GM23338 (cell line): ENCODE data around the gene IFIT5.

Source experiments
- CREB1 ChIP-seq: fragments of 250-450 bp; sonication (Bioruptor Pico); IDR thresholded peaks from 2 replicates; pipeline ENCODE4 v1.5.0; 2020; ENCODE audit warnings: low read depth, mild to moderate bottlenecking, moderate library complexity
- CTCF ChIP-seq, 2 experiments: fragments of 200-600 bp in 1 of 2; sonication (generic) in 1 of 2; conservative IDR thresholded peaks; 2 replicates each; pipeline versions ENCODE4 v1.5.1 to v1.6.1; 2016 to 2017; ENCODE audit warnings: antibody characterized with exemption in 2 of 2, low read depth in 2 of 2, mild to moderate bottlenecking in 2 of 2, moderate library complexity in 1 of 2
- ETS1 ChIP-seq: IDR thresholded peaks from 2 replicates; pipeline ENCODE4 v1.6.1; 2016; ENCODE audit warnings: antibody characterized with exemption
- EZH2 ChIP-seq: fragments of 200-600 bp; sonication (generic); IDR thresholded peaks from one replicate; pipeline ENCODE4 v1.8.0; 2017; ENCODE audit warnings: antibody characterized with exemption, mild to moderate bottlenecking, low read depth; ENCODE audit not compliant: unreplicated experiment
- EZH2phosphoT487 ChIP-seq: fragments of 200-600 bp; sonication (generic); IDR thresholded peaks from one replicate; pipeline ENCODE4 v1.8.1; 2018; ENCODE audit warnings: antibody characterized with exemption; ENCODE audit not compliant: unreplicated experiment
- JUNB ChIP-seq: IDR thresholded peaks from one replicate; pipeline ENCODE4 v1.6.1; 2016; ENCODE audit warnings: antibody characterized with exemption; ENCODE audit not compliant: unreplicated experiment
- POLR2AphosphoS5 ChIP-seq: IDR thresholded peaks from 2 replicates; pipeline ENCODE4 v1.6.1; 2016; ENCODE audit warnings: antibody characterized with exemption, low read depth
- REST ChIP-seq: IDR thresholded peaks from one replicate; pipeline ENCODE4 v1.6.1; 2018; ENCODE audit warnings: antibody characterized with exemption; ENCODE audit not compliant: unreplicated experiment
- STAT1 ChIP-seq: IDR thresholded peaks from one replicate; pipeline ENCODE4 v1.6.1; 2016; ENCODE audit warnings: antibody characterized with exemption; ENCODE audit not compliant: unreplicated experiment
- ZNF331 ChIP-seq: fragments of 250-450 bp; sonication (Bioruptor Pico); IDR thresholded peaks from 2 replicates; pipeline ENCODE4 v1.5.0; 2020; ENCODE audit warnings: low read depth, mild to moderate bottlenecking, moderate library complexity
- ZNF462 ChIP-seq: fragments of 250-450 bp; sonication (Bioruptor Pico); IDR thresholded peaks from 2 replicates; pipeline ENCODE4 v1.5.0; 2020; ENCODE audit warnings: mild to moderate bottlenecking, moderate library complexity

- TF ChIP-seq CTCF (conservative IDR thresholded peaks at IDR 0.05; ENCODE audit: low read depth in 2 of 2) = no peak
- TF ChIP-seq EZH2 = no peak
- TF ChIP-seq CREB1 (CRISPR knock-in tag) = no peak
- no peak for TF ChIP-seq ETS1
- TF ChIP-seq REST = no peak
- no peak for TF ChIP-seq POLR2AphosphoS5
- TF ChIP-seq JUNB = no peak
- no peak for TF ChIP-seq ZNF331 (CRISPR knock-in tag)
- TF ChIP-seq EZH2phosphoT487 = no peak
- no peak for TF ChIP-seq ZNF462 (CRISPR knock-in tag)
- TF ChIP-seq STAT1 = no peak
These were observed 27.9 kb downstream of the IFIT5 start for GRCh38 chr10:89442289-89442688.
